Hematopoietic multipotent progenitor cell treated with erythropoietin and hydrocortisone succinate and interleukin-3 and kit ligand, for 4 days (in vitro differentiated cells): ENCODE data around the gene TMEM239.

Source experiments
- DNase-seq: peaks from one replicate; pipeline ENCODE4 v3.0.0-alpha.2; 2015

TMEM239 gene

GRCh38 chr20:2851086-2851485, 34.9 kb downstream of the TMEM239 start:
- DNase-seq, result no peak

GRCh38 chr20:2858591-2858990, 42.4 kb downstream of the TMEM239 start:
- DNase-seq, result no peak

GRCh38 chr20:2859330-2860121, 43.4 kb downstream of the TMEM239 start:
- no peak for DNase-seq

GRCh38 chr20:2864626-2865025, 48.5 kb downstream of the TMEM239 start:
- DNase-seq, result no peak

- no peak for DNase-seq
These were observed 48.9 kb downstream of the TMEM239 start for GRCh38 chr20:2865101-2865500.

GRCh38 chr20:2865630-2866029, 49.5 kb downstream of the TMEM239 start:
- peak; percentile 60 for DNase-seq

GRCh38 chr20:2866236-2866635, 50.1 kb downstream of the TMEM239 start:
- no peak for DNase-seq

GRCh38 chr20:2867081-2867864, 51.1 kb downstream of the TMEM239 start:
- peak; percentile 96 for DNase-seq
